ENCODE data around the gene SLC22A5.

DNA sequence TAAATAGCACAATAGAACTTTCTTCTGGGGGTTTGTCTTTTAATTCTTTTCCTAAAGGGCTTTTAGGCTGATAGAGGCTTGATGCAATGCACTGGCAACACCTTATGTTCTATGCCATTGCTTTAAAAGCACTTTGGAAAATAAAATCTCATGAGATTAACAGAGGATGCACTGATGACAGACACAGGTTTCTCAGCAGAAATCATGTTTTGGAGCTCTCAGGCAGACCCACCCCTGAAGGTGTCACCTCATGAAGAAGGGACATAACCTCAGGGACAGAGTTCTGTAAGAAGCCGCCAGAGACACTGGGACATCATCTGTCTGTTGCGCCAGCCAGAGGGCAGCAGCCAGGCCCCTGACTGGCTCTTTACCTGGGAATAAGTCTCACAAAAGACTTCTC lies 27.7 kb downstream of the SLC22A5 start:
- TF ChIP-seq POLR2AphosphoS5 (IDR thresholded peaks at IDR 0.05; ENCODE audit: low read depth, low read length) = no peak
- TF ChIP-seq TAF1 (IDR thresholded peaks at IDR 0.05; ENCODE audit: borderline replicate concordance, insufficient read depth, low read length) = no peak
- no peak for TF ChIP-seq REST (IDR thresholded peaks at IDR 0.05; ENCODE audit: insufficient read depth in 1 of 2, low read depth in 2 of 2, low read length in 2 of 2)
- no peak for TF ChIP-seq SIN3A (IDR thresholded peaks at IDR 0.05; ENCODE audit: borderline replicate concordance, insufficient read depth, low read length)
